NT2/D1 (cell line): ENCODE results near the gene CSGALNACT2.

Experiments
- SUZ12 ChIP-seq: IDR thresholded peaks from 2 replicates; pipeline ENCODE4 v1.6.1; 2011; ENCODE audit not compliant: insufficient read length, insufficient read depth; ENCODE audit errors: extremely low read depth
- YY1 ChIP-seq: IDR thresholded peaks from 2 replicates; pipeline ENCODE4 v1.6.1; 2011; ENCODE audit not compliant: insufficient read length, insufficient read depth
- ZNF274 ChIP-seq: IDR thresholded peaks from 2 replicates; pipeline ENCODE4 v1.6.1; 2011; ENCODE audit warnings: mild to moderate bottlenecking, low read depth, low read length

DNA sequence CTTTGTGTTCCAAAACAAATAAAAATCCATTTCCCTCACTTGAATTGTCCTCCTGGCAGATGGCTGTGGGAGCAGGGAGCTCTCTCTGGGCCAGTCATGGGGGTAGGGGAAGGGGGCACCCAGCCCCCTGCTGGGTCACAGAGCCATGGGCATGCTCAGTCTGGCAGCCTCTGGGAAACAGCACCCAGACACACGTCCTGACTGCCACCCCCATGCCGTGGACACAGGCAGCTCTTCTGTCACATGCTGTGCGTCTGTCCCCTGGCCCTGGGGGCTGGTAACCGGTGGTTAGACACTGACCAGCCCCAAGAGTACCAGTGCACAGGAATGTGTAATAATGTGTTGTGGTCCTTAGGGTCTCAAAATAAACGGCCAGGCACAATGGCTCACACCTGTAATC lies 81.6 kb downstream of the CSGALNACT2 start:
- TF ChIP-seq ZNF274 (no peak), YY1 (no peak), SUZ12 (no peak)
